Measurements from ENCODE around the gene RPS18.

RPS18 gene

GRCh38 chr6:33306356-33306755, 34.5 kb downstream of the RPS18 start:
- TF ChIP-seq, protein P1, sequence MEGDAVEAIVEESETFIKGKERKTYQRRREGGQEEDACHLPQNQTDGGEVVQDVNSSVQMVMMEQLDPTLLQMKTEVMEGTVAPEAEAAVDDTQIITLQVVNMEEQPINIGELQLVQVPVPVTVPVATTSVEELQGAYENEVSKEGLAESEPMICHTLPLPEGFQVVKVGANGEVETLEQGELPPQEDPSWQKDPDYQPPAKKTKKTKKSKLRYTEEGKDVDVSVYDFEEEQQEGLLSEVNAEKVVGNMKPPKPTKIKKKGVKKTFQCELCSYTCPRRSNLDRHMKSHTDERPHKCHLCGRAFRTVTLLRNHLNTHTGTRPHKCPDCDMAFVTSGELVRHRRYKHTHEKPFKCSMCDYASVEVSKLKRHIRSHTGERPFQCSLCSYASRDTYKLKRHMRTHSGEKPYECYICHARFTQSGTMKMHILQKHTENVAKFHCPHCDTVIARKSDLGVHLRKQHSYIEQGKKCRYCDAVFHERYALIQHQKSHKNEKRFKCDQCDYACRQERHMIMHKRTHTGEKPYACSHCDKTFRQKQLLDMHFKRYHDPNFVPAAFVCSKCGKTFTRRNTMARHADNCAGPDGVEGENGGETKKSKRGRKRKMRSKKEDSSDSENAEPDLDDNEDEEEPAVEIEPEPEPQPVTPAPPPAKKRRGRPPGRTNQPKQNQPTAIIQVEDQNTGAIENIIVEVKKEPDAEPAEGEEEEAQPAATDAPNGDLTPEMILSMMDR (IDR thresholded peaks at IDR 0.05; ENCODE audit: extremely low read depth, insufficient read depth, missing control alignments), result no peak
- in situ Hi-C loops (cut with MboI; ENCODE audit: low pct_unique_long_range_greater_than_20kb, low sequenced_read_pairs, unreplicated experiment), result no loop called here
- no peak for DNase-seq (ENCODE audit: low spot score)

DNA sequence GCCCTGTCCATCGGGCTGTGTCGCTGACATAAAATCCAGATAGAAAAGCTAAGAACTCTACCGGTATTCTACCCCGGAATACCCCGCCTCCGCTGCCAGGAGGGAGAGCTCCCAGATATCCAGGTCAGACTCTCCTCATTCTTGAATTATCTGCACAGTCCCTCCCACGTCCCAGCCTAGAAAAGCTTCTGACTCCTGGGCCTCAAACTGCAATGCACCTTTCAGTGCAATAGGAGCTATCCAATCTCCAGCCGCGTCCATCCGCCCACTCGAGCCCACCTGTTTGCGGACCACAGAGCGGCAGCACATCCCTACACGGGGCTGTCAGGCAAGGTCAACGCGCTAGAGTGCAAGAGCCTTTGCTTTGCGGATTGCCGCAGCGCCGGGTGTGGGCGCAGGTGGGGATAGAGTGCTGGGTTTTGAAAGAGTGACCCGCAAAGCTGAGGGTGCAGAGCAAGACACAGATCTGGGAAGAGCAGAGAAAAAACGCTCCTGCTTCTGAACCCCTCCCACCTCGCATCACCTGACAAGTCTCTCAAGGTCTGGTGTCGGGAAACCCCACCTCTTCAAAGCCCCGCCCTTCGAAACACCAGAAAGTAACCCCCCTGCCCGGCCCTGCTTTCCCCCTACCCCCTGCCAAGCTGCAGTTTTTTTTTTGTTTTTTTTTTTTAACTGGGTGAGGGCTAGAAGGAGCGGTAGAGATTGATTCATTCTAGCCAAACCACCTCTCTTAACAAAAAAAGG, 40.7 kb downstream of the RPS18 start:
- peak; percentile 89 for DNase-seq (ENCODE audit: low spot score)
- TF ChIP-seq, protein P1 (IDR thresholded peaks at IDR 0.05; ENCODE audit: extremely low read depth, insufficient read depth, missing control alignments), result no peak
- in situ Hi-C loops (cut with MboI; ENCODE audit: low pct_unique_long_range_greater_than_20kb, low sequenced_read_pairs, unreplicated experiment), result no loop called here

- no peak for DNase-seq (ENCODE audit: low spot score)
- TF ChIP-seq, protein P1 (IDR thresholded peaks at IDR 0.05; ENCODE audit: extremely low read depth, insufficient read depth, missing control alignments), result peak; percentile 11
- in situ Hi-C loops (cut with MboI; ENCODE audit: low pct_unique_long_range_greater_than_20kb, low sequenced_read_pairs, unreplicated experiment), result no loop called here
Measured at GRCh38 chr6:33313105-33313708, 41.3 kb downstream of the RPS18 start.

- in situ Hi-C loops (cut with MboI; ENCODE audit: low pct_unique_long_range_greater_than_20kb, low sequenced_read_pairs, unreplicated experiment), result no loop called here
- TF ChIP-seq, protein P1 (IDR thresholded peaks at IDR 0.05; ENCODE audit: extremely low read depth, insufficient read depth, missing control alignments), result no peak
- peak; percentile 89 for DNase-seq (ENCODE audit: low spot score)
Measured at GRCh38 chr6:33313709-33314514, 42.0 kb downstream of the RPS18 start, which contains the start of gene TAPBP. TAPBP (minus strand) TSS chr6:33314078; CDS start chr6:33314041, 37 bp downstream.

GRCh38 chr6:33314515-33314942, 42.7 kb downstream of the RPS18 start:
- in situ Hi-C loops (cut with MboI; ENCODE audit: low pct_unique_long_range_greater_than_20kb, low sequenced_read_pairs, unreplicated experiment), result no loop called here
- TF ChIP-seq, protein P1 (IDR thresholded peaks at IDR 0.05; ENCODE audit: extremely low read depth, insufficient read depth, missing control alignments), result no peak
- peak; percentile 77 for DNase-seq (ENCODE audit: low spot score)
